Hematopoietic multipotent progenitor cell (in vitro differentiated cells): ENCODE results near the gene XYLT2. TPM values are rescaled to one million over a fixed set of nuclear protein-coding genes. Genes with fewer than 3 reads are reported as not detected.
"Not testable (repeated sequence)": the region's sequence is repeated elsewhere in the genome, so short reads cannot be mapped to it uniquely, and the experiment has no call there.

Experiments
- DNase-seq, 3 donors: peaks; one replicate each; pipeline ENCODE4 v3.0.0-alpha.2; 2011 to 2015; ENCODE audit warnings: low read depth in 2 of 3, low spot score in 2 of 3
- small RNA-seq: library from RNA; depleted of rRNA; stranded (forward); fragments of <200 nt; gene quantifications from one replicate; pipeline ENCODE3, GENCODE V24; 2012
- total RNA-seq: library from RNA; depleted of rRNA; stranded (reverse); fragments of >200 nt; gene quantifications from one replicate; pipeline ENCODE4 v1.2.3, GENCODE V29; 2012

XYLT2 gene
- total RNA-seq, 1 donor = 33.7 TPM

GRCh38 chr17:50388728-50389127, 42.8 kb downstream of the XYLT2 start:
- DNase-seq = no peak

GRCh38 chr17:50389534-50389933, 43.6 kb downstream of the XYLT2 start:
- no peak for DNase-seq

- DNase-seq = no peak
These were observed 46.7 kb downstream of the XYLT2 start for GRCh38 chr17:50392621-50393020.

- DNase-seq = no peak
These were observed 47.8 kb downstream of the XYLT2 start for GRCh38 chr17:50393700-50394099.

GRCh38 chr17:50394711-50395110, 48.8 kb downstream of the XYLT2 start:
- DNase-seq = no peak

- peak in 2 of 3 donors; percentile 24 to 32 for DNase-seq
These were observed 50.6 kb downstream of the XYLT2 start for GRCh38 chr17:50396261-50397110.

GRCh38 chr17:50397111-50397918, 51.4 kb downstream of the XYLT2 start, which contains the start of gene LRRC59:
TSS of gene LRRC59 (minus strand) at chr17:50397523. CDS start at chr17:50397317, 206 bp downstream.
- DNase-seq = peak; percentile 89 to 95 (median 90)

- no peak for DNase-seq
These were observed 52.0 kb downstream of the XYLT2 start for GRCh38 chr17:50397919-50398285.

GRCh38 chr17:50398672-50399071, 52.7 kb downstream of the XYLT2 start:
- not testable (repeated sequence) for DNase-seq

- DNase-seq = not testable (repeated sequence)
These were observed 53.7 kb downstream of the XYLT2 start for GRCh38 chr17:50399591-50399990.

GRCh38 chr17:50405351-50405750, 59.4 kb downstream of the XYLT2 start:
- DNase-seq = not testable (repeated sequence)

- DNase-seq = no peak
These were observed 60.7 kb downstream of the XYLT2 start for GRCh38 chr17:50406578-50406977.

GRCh38 chr17:50407921-50408320, 62.0 kb downstream of the XYLT2 start:
- DNase-seq = no peak

Small RNA genes lying within 50 kb of the gene (small RNA-seq; reads per million reads assigned to genes)
- not detected for gene RF00019

Other genes with a start within 250 kb of the XYLT2 start
- gene SAMD14, start 216.0 kb upstream of the XYLT2 start, total RNA-seq = 1.1 TPM
- 42.5 TPM for gene PPP1R9B, start 195.4 kb upstream of the XYLT2 start, total RNA-seq
- gene SGCA, start 180.1 kb upstream of the XYLT2 start, total RNA-seq = not detected
- gene COL1A1, start 144.5 kb upstream of the XYLT2 start, total RNA-seq = 0.54 TPM
- 0.27 TPM for gene TMEM92, start 71.7 kb upstream of the XYLT2 start, total RNA-seq
- gene MRPL27, start 27.1 kb downstream of the XYLT2 start, total RNA-seq = 54.7 TPM
- 1.3 TPM for gene EME1, start 27.1 kb downstream of the XYLT2 start, total RNA-seq
- 59.8 TPM for gene LRRC59, start 51.4 kb downstream of the XYLT2 start, total RNA-seq
- gene ACSF2, start 80.1 kb downstream of the XYLT2 start, total RNA-seq = 35.8 TPM
- under 0.01 TPM for gene CHAD, start 122.8 kb downstream of the XYLT2 start, total RNA-seq
- 31.0 TPM for gene RSAD1, start 132.7 kb downstream of the XYLT2 start, total RNA-seq
- 5.4 TPM for gene MYCBPAP, start 162.3 kb downstream of the XYLT2 start, total RNA-seq
- under 0.01 TPM for gene EPN3, start 186.6 kb downstream of the XYLT2 start, total RNA-seq
- gene SPATA20, start 201.0 kb downstream of the XYLT2 start, total RNA-seq = 50.9 TPM
- under 0.01 TPM for gene CACNA1G, start 214.6 kb downstream of the XYLT2 start, total RNA-seq